Adrenal gland (tissue), 12 donors: ENCODE measurements around the gene RNF187. TPM values are rescaled to one million over a fixed set of nuclear protein-coding genes. Genes with fewer than 3 reads are reported as not detected.
A peak's percentile ranks its signal among the peaks of the same experiment; 100 is the strongest.

Experiments
- DNase-seq, 7 donors: peaks; one replicate each; pipeline ENCODE4 v3.0.0-alpha.2; 2019 to 2020
- H3K27ac ChIP-seq, 5 donors: fragments of 200-600 bp; sonication (generic) in 4 of 5; 1 replicate in 3 of 5; 2 replicates in 2 of 5; pipeline versions ENCODE4 v1.5.1 to v1.8.0; 2016 to 2020; ENCODE audit warnings: mild to moderate bottlenecking in 1 of 5
- H3K27me3 ChIP-seq: fragments of 200-600 bp; 2 replicates; pipeline ENCODE4 v1.8.0; 2021
- H3K36me3 ChIP-seq, 2 donors: fragments of 200-600 bp; replicated peaks in 1 of 2; 1 replicate in 1 of 2; 2 replicates in 1 of 2; pipeline versions ENCODE4 v1.5.1 to v1.8.0; 2018 to 2022
- H3K4me1 ChIP-seq, 2 donors: fragments of 200-600 bp; replicated peaks in 1 of 2; 1 replicate in 1 of 2; 2 replicates in 1 of 2; pipeline versions ENCODE4 v1.5.1 to v1.8.0; 2018 to 2021
- H3K4me3 ChIP-seq, 4 donors: fragments of 200-600 bp; sonication (generic) in 3 of 4; one replicate each; pipeline ENCODE4 v1.5.1; 2016 to 2018
- H3K9me3 ChIP-seq, 3 donors: fragments of 200-600 bp; sonication (generic) in 1 of 3; replicated peaks in 1 of 3; 1 replicate in 2 of 3; 2 replicates in 1 of 3; pipeline versions ENCODE4 v1.5.1 to v1.8.0; 2016 to 2021
- CTCF ChIP-seq, 6 experiments: fragments of 450-650 bp in 4 of 6; fragments of 200-600 bp in 2 of 6; sonication (generic) in 1 of 6; IDR thresholded peaks; 1 replicate in 5 of 6; 2 replicates in 1 of 6; pipeline versions ENCODE4 v1.5.1 to v1.8.0; 2016 to 2021; ENCODE audit warnings: antibody characterized with exemption in 6 of 6, mild to moderate bottlenecking in 2 of 6, moderate library complexity in 1 of 6
- POLR2A ChIP-seq, 2 donors: fragments of 450-650 bp; IDR thresholded peaks; one replicate each; pipeline ENCODE4 v1.6.1; 2017; ENCODE audit warnings: antibody characterized with exemption in 2 of 2, mild to moderate bottlenecking in 2 of 2, moderate library complexity in 1 of 2
- WGBS, 4 donors: extraction: QIAGEN DNeasy Blood & Tissue Kit in 2 of 4; methylation state at CpG; one replicate each; pipeline versions ENCODE4 v1.1.5 to v1.1.7; 2013 to 2017; 5-methylcytosine and 5-hydroxymethylcytosine counted together
- intact Hi-C, 2 donors: fragments of 100-400 bp; cut with DNase I; formaldehyde crosslinking; loops; one replicate each; pipeline versions ENCODE4 v1.14.1 to v1.15.0; 2022 to 2023
- polyA plus RNA-seq, 3 donors: library from polyadenylated mRNA; stranded (reverse); fragments of 200-250 nt in 2 of 3; fragments of 350-450 nt in 1 of 3; fragmentation: Illumina TruSeq in 1 of 3; extraction: RNeasy Lipid Tissue Mini Kit (QIAGEN cat#74804) in 1 of 3; gene quantifications; one replicate each; pipeline ENCODE4 v1.2.3, GENCODE V29; 2013 to 2014
- total RNA-seq, 9 donors: library from RNA; depleted of rRNA in 4 of 9; stranded (reverse); fragments of >200 nt in 4 of 9; fragments of 120-200 nt in 1 of 9; fragmentation: NEBNext Ultra II Directional in 1 of 9; extraction: Animal tissue kit (Norgen Biotek cat#: 25700) in 1 of 9; gene quantifications; one replicate each; pipeline versions ENCODE4 v1.1.0 to v1.2.4, GENCODE V29; 2013 to 2023
- donor health status: healthy with polysubstance abuse.
- donor health status: Bipolar disorder and iron deficiency.
- donor health status: DM: yes; HTN: yes; CAD: no.
- donor health status: DM: no; HTN: no; CAD: no.
- donor health status: DM: no; HTN: no; CAD: no.
- donor health status: DM: yes; HTN: yes; CAD: no.

Gene RNF187
- total and polyA plus RNA-seq, 12 donors: 21.9 to 306 (median 149) TPM

- Histone ChIP-seq H3K27ac (no peak overlapping the region), H3K9me3 (no peaks in the 10 kb centered on the region), H3K4me3 (no peak overlapping the region), H3K27me3 (no peaks in the 10 kb centered on the region), H3K36me3 (no peaks in the 10 kb centered on the region), H3K4me1 (peaks cover 14 to 28% of the 10 kb centered on the region in 2 donors)
- no peak for DNase-seq
- WGBS, 4 donors: 82 to 88% (median 86%) methylated on average over 7 to 10 of the region's 10 CpGs
- intact Hi-C loops: no loop called here
- TF ChIP-seq POLR2A (IDR thresholded peaks at IDR 0.05): no peak
Measured at GRCh38 chr1:228453022-228453560, 34.1 kb upstream of the RNF187 start.

- intact Hi-C loops: no loop called here
- H3K9me3 ChIP-seq: no peaks in the 10 kb centered on the region
Measured at GRCh38 chr1:228453614-228454013, 33.6 kb upstream of the RNF187 start.

GRCh38 chr1:228454238-228454637, 32.9 kb upstream of the RNF187 start:
- Histone ChIP-seq H3K27ac (no peak overlapping the region), H3K4me1 (peaks cover 20 to 33% of the 10 kb centered on the region in 2 donors), H3K27me3 (no peaks in the 10 kb centered on the region), H3K4me3 (no peak overlapping the region), H3K36me3 (no peaks in the 10 kb centered on the region), H3K9me3 (no peaks in the 10 kb centered on the region)
- 17 to 63% (median 45%) methylated on average over 1 of the region's 1 CpG for WGBS, 4 donors
- DNase-seq: no peak
- no peak for TF ChIP-seq POLR2A (IDR thresholded peaks at IDR 0.05)
- TF ChIP-seq CTCF (IDR thresholded peaks at IDR 0.05): no peak
- intact Hi-C loops: no loop called here

More at GRCh38 chr1:228453614-228454013, 33.6 kb upstream of the RNF187 start:
- no peaks in the 10 kb centered on the region for H3K36me3 ChIP-seq
- no peak for TF ChIP-seq POLR2A (IDR thresholded peaks at IDR 0.05)
- TF ChIP-seq CTCF (IDR thresholded peaks at IDR 0.05): no peak
- no peaks in the 10 kb centered on the region for H3K27me3 ChIP-seq
- peaks cover 14 to 28% of the 10 kb centered on the region in 2 donors for H3K4me1 ChIP-seq
- 94 to 100% (median 95%) methylated on average over 3 of the region's 3 CpGs for WGBS, 4 donors
- DNase-seq: no peak
- H3K27ac ChIP-seq: no peak overlapping the region
- no peak overlapping the region for H3K4me3 ChIP-seq

GRCh38 chr1:228455715-228456114, 31.5 kb upstream of the RNF187 start:
- Histone ChIP-seq H3K27ac (peak overlapping the region in 1 of 5 donors; percentile 96), H3K36me3 (no peaks in the 10 kb centered on the region), H3K4me3 (no peak overlapping the region), H3K4me1 (peaks cover 23 to 37% of the 10 kb centered on the region in 2 donors), H3K9me3 (no peaks in the 10 kb centered on the region), H3K27me3 (no peaks in the 10 kb centered on the region)
- TF ChIP-seq CTCF (IDR thresholded peaks at IDR 0.05) (peak in 3 of 6 experiments; percentile 12 to 19 (median 16)), POLR2A (IDR thresholded peaks at IDR 0.05) (no peak)
- DNase-seq: no peak
- intact Hi-C loops: no loop called here
- WGBS, 4 donors: 7 to 38% (median 25%) methylated on average over 1 of the region's 1 CpG
